IgD-negative memory B cell (primary cell): ENCODE results near the gene BAZ2B. TPM values are rescaled to one million over a fixed set of nuclear protein-coding genes. Genes with fewer than 3 reads are reported as not detected.

Experiments used
- H3K27ac Mint-ChIP-seq, 3 donors: one replicate each; pipeline ENCODE4 v1.8.0; 2020 to 2022; ENCODE audit warnings: mild to moderate bottlenecking in 3 of 3, mixed read lengths in 3 of 3, moderate library complexity in 1 of 3
- H3K27me3 Mint-ChIP-seq: one replicate; pipeline ENCODE4 v1.8.0; 2021; ENCODE audit warnings: mixed read lengths
- H3K36me3 Mint-ChIP-seq: one replicate; pipeline ENCODE4 v1.8.0; 2020; ENCODE audit warnings: mild to moderate bottlenecking, mixed read lengths
- H3K4me1 Mint-ChIP-seq, 3 donors: one replicate each; pipeline ENCODE4 v1.8.0; 2020 to 2022; ENCODE audit warnings: mixed read lengths in 3 of 3, mild to moderate bottlenecking in 1 of 3
- H3K4me3 Mint-ChIP-seq, 4 donors: one replicate each; pipeline ENCODE4 v1.8.0; 2020 to 2022; ENCODE audit warnings: mild to moderate bottlenecking in 4 of 4, mixed read lengths in 4 of 4, moderate library complexity in 3 of 4
- H3K9me3 Mint-ChIP-seq, 3 donors: one replicate each; pipeline ENCODE4 v1.8.0; 2020 to 2021; ENCODE audit warnings: mixed read lengths in 3 of 3, mild to moderate bottlenecking in 1 of 3
- polyA plus RNA-seq: library from polyadenylated mRNA; unstranded; fragments of 300-500 nt; fragmentation: Illumina TruSeq; gene quantifications from one replicate; pipeline ENCODE4 v1.2.3, GENCODE V29; 2021

The BAZ2B gene
- polyA plus RNA-seq, 1 donor from 2014 or later: 17.3 TPM

DNA sequence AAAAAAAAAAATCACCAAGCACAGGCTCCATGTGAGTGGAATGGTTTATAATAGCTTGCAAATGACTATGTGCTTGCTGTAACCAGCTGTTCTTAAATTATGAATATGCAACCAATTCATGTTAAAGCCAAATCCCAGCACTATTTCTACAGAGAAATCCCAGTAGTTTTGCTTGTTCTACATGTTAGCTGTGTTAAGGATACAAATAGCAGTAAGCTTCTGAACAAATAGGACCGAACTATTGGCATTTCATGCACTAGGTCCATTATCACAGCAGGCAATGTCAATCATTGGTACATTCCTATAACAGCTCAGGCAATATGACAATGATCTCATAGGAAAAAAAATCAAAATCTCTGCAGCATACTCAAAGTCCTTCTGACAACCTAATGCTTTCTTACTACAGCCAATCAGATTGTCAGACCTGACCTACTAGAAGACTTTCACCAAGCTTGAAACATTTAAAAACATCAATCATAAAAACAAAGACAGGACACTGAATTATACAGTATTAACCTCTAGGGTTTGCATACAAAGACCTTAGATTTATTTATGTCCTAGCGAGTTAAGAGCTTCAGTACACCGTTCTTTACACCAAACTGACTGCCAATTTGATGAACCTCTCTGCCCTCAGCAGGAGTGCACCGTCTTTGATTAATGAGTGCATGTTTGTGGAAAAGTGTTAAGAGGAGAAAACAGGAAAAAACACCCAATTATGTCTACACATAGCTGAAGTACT lies 6.4 kb downstream of the BAZ2B start:
- no peaks in the 10 kb centered on the region for H3K9me3 Mint-ChIP-seq
- peaks cover 13% of the 10 kb centered on the region for H3K27me3 Mint-ChIP-seq
- H3K27ac Mint-ChIP-seq: no peak overlapping the region
- peaks cover 4 to 7% (median 7%) of the 10 kb centered on the region in 3 donors for H3K4me1 Mint-ChIP-seq
- no peaks in the 10 kb centered on the region for H3K36me3 Mint-ChIP-seq
- no peak overlapping the region for H3K4me3 Mint-ChIP-seq

DNA sequence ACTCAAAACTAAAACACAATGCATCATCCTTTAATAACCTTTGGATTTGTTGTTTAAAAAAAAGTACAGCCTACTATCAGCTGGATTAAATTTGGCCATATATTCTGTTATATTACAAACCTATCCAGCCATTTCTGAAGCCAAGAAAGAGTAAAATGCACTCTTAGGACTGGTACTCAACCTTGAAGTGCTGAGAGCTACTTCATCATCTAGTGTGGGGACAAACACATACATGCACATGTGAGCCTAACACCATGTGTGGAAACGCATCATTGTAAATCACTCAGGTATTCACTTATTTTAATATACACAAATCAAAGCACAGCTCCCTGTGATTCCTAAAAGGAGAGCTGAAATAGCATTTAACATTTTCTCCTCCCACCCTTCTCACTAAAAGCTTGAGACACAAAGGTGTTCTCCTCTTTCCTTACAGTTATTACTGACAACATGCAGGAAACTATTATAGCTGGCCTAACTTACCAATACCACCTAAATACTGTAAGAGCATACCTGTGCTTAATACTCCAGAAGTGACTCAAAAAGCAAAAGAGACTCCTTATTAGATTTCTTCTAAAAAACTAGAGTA lies 7.5 kb downstream of the BAZ2B start:
- Mint-ChIP-seq H3K27ac (no peak overlapping the region), H3K27me3 (peaks cover 6% of the 10 kb centered on the region), H3K4me3 (no peak overlapping the region), H3K9me3 (no peaks in the 10 kb centered on the region), H3K36me3 (no peaks in the 10 kb centered on the region), H3K4me1 (peaks cover 0 to 1% (median under 1%) of the 10 kb centered on the region in 3 donors)

DNA sequence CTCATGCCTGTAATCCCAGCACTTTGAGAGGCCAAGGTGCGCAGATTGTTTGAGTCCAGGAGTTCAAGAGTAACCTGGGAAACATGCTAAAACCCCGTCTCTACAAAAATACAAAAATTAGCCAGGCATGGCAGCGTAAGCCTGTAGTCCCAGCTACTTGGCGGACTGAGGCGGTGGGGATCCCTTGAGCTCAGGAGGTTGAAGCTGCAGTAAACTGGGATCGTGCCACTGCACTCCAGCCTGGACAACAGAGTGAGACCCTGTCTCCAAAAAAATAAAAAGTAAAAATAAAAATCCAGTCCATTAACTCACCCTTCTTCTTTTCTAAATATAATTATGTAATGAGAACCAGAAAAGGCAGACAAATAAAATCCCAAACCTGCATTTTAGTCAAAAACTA lies 8.2 kb downstream of the BAZ2B start:
- no peak overlapping the region for H3K4me3 Mint-ChIP-seq

DNA sequence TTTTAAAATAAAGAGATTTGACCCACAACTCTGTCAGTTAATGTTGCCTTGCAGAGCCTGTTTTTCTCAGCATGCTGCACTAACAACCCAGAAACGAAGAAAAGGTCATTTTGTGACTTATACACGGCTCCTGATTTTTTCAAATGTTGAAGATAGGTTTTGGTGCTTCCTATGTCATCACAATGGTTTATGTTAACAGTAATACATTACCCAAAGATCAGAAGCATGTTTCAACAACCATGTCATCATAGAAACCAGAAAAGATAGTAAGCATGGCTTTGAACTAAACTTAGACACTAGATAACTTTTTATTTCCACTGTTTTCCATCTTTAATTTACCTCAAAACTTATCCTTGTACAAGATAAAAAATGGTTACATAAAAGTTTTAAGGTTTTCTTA lies 10.1 kb downstream of the BAZ2B start:
- no peaks in the 10 kb centered on the region for H3K9me3 Mint-ChIP-seq
- H3K36me3 Mint-ChIP-seq: peaks cover 3% of the 10 kb centered on the region
- H3K27me3 Mint-ChIP-seq: no peaks in the 10 kb centered on the region
- H3K4me3 Mint-ChIP-seq: no peak overlapping the region
- no peaks in the 10 kb centered on the region for H3K4me1 Mint-ChIP-seq
- H3K27ac Mint-ChIP-seq: no peak overlapping the region

More for the DNA sequence above, 8.2 kb downstream of the BAZ2B start:
- H3K4me1 Mint-ChIP-seq: peaks cover 0 to under 1% (median 0%) of the 10 kb centered on the region in 3 donors
- H3K36me3 Mint-ChIP-seq: peaks cover 3% of the 10 kb centered on the region
- no peaks in the 10 kb centered on the region for H3K9me3 Mint-ChIP-seq
- peaks cover 3% of the 10 kb centered on the region for H3K27me3 Mint-ChIP-seq
- H3K27ac Mint-ChIP-seq: no peak overlapping the region

DNA sequence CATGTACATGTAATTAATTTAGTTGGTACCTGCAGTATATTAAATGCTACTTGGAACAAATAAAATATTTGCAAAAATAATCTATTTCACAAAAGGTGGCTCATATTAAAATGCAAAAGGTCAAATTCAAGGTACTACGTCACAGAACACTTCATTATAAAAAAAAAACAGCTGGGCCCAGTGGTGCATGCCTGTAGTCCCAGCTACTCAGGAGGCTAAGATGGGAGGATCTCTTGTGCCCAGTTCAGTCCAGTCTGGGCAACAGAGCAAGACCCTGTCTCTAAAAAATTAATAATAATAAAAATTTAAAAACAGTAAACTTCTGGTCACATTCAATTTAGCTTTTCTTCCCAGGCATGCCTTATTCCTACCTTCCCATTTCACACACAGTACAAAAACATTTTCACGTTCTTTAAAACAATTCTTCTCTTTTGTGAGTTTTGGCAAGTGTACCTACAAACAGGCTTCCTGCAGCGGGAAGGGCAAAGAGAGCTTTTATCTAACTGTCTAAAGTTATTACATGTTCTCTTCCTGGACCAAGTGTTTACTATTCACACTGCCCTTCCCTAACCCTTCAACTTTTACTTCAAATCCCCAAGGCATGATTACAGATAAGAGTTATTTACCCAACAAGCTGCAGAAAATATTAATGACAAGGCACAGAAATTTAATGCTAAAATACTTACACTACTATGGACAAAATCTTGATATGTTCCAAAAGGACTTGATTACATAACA lies 10.7 kb downstream of the BAZ2B start:
- no peaks in the 10 kb centered on the region for H3K9me3 Mint-ChIP-seq

DNA sequence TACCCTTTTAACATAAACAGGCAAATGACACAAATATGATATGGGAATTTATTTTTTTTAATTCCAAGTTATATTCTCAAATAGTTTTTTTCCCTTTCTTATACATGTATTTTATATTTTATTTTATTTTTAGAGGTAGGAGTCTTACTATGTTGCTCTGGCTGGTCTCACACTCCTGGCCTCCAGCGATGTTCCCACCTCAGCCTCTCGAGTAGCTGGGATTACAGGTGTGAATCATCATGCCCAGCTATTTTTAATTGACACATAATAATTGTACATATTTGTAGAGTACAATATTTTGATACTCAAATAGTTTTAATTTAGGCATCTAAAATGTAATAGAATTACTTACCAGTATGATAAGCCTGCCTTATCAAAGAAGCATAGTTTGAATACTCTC lies 12.2 kb downstream of the BAZ2B start:
- Mint-ChIP-seq H3K27me3 (no peaks in the 10 kb centered on the region), H3K27ac (no peak overlapping the region), H3K36me3 (peaks cover 3% of the 10 kb centered on the region), H3K4me1 (no peaks in the 10 kb centered on the region), H3K4me3 (no peak overlapping the region), H3K9me3 (no peaks in the 10 kb centered on the region)

More for the DNA sequence above, 10.7 kb downstream of the BAZ2B start:
- no peaks in the 10 kb centered on the region for H3K4me1 Mint-ChIP-seq
- no peaks in the 10 kb centered on the region for H3K27me3 Mint-ChIP-seq
- H3K36me3 Mint-ChIP-seq: peaks cover 3% of the 10 kb centered on the region
- H3K4me3 Mint-ChIP-seq: no peak overlapping the region
- H3K27ac Mint-ChIP-seq: no peak overlapping the region

DNA sequence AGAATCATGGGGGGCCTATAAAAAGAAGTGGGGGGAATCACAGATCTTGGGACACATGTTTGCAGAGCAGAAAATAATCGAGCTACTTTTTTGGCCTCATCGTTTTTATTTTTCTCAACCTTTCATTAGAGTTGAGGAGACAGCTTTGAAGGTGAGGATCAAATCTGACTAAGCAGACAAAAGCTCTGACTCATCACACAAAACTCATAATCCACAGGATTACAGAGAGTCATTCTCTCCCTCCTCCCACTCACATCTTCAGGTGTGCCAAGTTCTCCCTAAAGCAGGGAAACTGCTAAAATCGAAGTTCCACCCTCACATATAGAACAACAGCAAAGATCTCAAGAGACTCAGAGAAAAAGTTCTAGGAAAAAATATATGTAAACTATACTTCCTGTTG lies 15.6 kb downstream of the BAZ2B start:
- Mint-ChIP-seq H3K4me3 (no peak overlapping the region), H3K27me3 (no peaks in the 10 kb centered on the region), H3K27ac (no peak overlapping the region), H3K4me1 (no peaks in the 10 kb centered on the region), H3K36me3 (peaks cover 3% of the 10 kb centered on the region), H3K9me3 (peaks cover 0 to 1% (median 0%) of the 10 kb centered on the region in 3 donors)

DNA sequence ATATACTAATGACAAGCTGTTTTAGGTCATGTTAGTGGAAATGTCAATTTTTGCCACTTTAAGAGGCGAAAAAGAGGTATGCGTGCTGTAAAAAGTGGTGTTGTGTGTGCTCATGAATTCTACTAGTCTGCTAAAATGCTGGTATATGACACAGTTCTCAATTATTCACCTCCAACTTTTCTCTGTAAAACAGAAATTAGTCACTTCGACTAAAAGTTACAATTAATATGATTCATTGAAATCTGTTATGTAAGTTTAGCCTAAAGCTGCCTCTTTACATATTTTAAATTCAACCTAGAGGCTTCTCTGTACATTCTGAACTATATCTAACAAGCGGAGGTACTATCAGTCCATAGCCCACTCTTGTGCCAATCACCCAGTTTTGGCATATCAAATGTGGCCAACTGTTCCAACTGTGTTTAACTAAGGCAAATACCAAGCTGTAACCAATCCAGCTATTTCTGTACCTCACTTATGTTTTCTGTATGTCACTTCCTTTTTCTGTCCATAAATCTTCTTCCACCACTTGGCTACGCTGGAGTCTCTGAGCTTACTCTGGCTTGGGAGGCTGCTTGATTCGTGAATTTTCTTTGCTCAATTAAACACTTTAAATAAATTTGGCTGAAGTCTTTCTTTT lies 20.8 kb downstream of the BAZ2B start:
- no peaks in the 10 kb centered on the region for H3K27me3 Mint-ChIP-seq
- peaks cover 2% of the 10 kb centered on the region for H3K36me3 Mint-ChIP-seq
- no peaks in the 10 kb centered on the region for H3K4me1 Mint-ChIP-seq
- H3K4me3 Mint-ChIP-seq: no peak overlapping the region
- H3K9me3 Mint-ChIP-seq: peaks cover 0 to 1% (median 0%) of the 10 kb centered on the region in 3 donors
- no peak overlapping the region for H3K27ac Mint-ChIP-seq

DNA sequence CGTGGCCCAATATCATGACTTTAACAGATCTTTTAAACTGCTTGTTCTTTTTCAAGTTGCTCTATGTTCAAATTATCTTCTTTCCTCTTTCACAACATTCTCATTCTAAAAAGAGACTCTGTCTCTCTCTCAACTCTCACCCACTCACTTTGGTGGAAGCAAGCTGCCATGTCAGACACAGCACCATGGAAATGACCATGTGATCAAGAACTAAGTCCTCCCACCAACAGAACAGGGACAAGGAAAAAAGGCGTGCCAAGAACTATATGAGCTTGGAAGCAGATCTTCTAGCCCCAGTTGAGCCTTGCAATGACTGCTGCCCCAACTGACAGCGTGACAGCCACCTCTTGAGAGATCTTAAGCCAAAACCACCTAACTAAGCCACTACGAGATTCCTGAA lies 23.9 kb downstream of the BAZ2B start:
- Mint-ChIP-seq H3K4me3 (no peak overlapping the region), H3K27ac (no peak overlapping the region), H3K27me3 (no peaks in the 10 kb centered on the region), H3K4me1 (no peaks in the 10 kb centered on the region), H3K9me3 (peaks cover 0 to 1% (median 0%) of the 10 kb centered on the region in 3 donors), H3K36me3 (peaks cover 2% of the 10 kb centered on the region)

DNA sequence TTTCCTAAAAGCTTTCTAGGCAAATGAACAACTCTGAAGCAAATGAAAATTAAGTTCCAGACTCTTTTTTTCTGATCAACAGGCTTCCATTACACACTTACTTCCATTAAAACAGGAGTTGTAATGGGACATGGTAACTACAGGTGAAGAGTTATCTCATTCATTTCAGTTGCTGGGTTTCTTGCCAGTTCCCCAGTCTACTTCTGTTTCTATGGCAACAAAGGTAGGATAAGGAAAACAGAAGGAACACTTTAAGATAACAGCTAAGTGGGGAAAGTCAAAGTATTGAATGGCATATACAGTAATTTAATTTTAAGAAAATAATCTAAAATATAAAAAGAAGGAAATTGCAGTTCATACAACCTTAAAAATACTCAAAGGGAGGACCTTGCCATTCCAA lies 25.1 kb downstream of the BAZ2B start:
- H3K27ac Mint-ChIP-seq: no peak overlapping the region
- H3K4me3 Mint-ChIP-seq: no peak overlapping the region
- H3K4me1 Mint-ChIP-seq: no peaks in the 10 kb centered on the region
- peaks cover 2% of the 10 kb centered on the region for H3K36me3 Mint-ChIP-seq
- H3K27me3 Mint-ChIP-seq: no peaks in the 10 kb centered on the region
- no peaks in the 10 kb centered on the region for H3K9me3 Mint-ChIP-seq

DNA sequence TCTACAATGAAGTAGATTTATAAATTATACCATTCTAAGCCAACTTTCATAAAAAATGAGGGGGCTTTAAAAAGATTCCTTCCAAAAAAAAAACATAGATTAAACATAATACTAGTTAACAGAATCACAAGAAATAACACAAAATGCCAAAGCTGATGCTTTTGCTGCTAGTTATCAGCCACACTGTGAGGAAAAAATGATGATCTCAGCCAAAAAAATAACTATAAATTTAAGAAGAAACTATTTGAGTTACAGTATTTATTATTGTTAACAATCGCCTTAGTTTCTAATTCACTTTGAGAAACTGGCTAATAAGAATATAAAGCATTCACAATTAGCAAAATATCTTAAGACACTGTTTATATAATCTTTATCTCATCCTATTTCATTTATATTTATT lies 27.1 kb downstream of the BAZ2B start:
- Mint-ChIP-seq H3K4me1 (no peaks in the 10 kb centered on the region), H3K4me3 (no peak overlapping the region), H3K9me3 (no peaks in the 10 kb centered on the region), H3K36me3 (peaks cover 2% of the 10 kb centered on the region), H3K27ac (no peak overlapping the region), H3K27me3 (no peaks in the 10 kb centered on the region)

DNA sequence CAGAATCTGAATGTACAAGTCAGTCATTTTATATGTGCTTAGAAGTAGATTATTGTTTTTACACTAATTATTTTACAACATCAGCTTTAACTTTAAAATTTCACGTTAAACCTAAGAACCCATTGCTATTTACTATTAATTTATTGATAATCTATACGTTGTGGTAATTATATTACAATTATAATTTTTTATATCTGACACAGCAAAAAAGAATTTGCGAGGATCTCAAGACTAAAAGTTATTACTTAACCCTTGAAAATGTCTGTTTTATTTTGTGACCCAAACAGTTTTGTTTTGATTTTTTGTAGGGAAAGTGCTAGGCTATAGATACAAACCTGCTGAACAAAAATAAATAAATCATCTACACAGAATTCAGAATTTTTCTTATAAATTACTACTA lies 30.3 kb downstream of the BAZ2B start:
- Mint-ChIP-seq H3K9me3 (no peaks in the 10 kb centered on the region), H3K27me3 (no peaks in the 10 kb centered on the region), H3K4me1 (no peaks in the 10 kb centered on the region), H3K36me3 (no peaks in the 10 kb centered on the region), H3K27ac (no peak overlapping the region), H3K4me3 (no peak overlapping the region)

DNA sequence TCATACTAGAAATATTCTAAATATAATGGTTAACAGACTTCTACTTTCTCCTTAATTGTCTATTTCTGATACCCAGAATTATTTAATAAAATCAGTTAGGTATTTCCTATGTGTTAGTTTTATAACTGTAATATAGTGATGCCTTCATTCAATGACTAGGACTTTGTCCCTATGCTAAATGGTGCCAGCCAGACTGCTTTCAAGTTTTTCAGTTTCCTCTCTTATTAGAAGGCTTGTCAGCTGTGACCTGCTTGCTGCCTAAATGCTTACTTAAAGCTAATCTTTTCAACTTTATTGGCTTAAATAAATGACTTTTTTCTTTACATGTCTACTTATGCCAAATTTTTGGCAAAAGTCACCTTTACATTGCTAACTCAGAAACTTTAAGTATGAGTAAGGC lies 30.7 kb downstream of the BAZ2B start:
- H3K36me3 Mint-ChIP-seq: no peaks in the 10 kb centered on the region
- H3K9me3 Mint-ChIP-seq: no peaks in the 10 kb centered on the region
- no peak overlapping the region for H3K27ac Mint-ChIP-seq
- no peak overlapping the region for H3K4me3 Mint-ChIP-seq
- H3K4me1 Mint-ChIP-seq: no peaks in the 10 kb centered on the region
- no peaks in the 10 kb centered on the region for H3K27me3 Mint-ChIP-seq

DNA sequence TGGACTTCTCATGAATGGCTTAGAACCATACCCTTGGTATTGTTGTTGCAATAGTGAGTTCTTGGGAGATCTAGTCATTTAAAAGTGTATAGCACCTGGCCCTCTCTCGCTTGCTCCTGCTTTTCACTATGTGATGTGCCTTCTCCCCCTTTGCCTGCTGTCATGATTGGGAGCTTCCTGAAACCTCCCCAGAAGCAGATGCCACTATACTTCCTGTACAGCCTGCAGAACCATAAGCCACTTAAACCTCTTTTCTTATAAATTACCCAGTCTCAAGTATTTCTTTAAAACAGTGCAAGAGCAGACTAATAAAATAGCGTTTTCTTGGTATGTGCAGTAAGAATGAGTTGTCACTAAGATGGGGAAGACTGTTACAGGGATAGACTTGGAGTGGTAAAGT lies 31.6 kb downstream of the BAZ2B start:
- Mint-ChIP-seq H3K36me3 (no peaks in the 10 kb centered on the region), H3K4me1 (no peaks in the 10 kb centered on the region), H3K27me3 (no peaks in the 10 kb centered on the region), H3K9me3 (no peaks in the 10 kb centered on the region), H3K4me3 (no peak overlapping the region), H3K27ac (no peak overlapping the region)

DNA sequence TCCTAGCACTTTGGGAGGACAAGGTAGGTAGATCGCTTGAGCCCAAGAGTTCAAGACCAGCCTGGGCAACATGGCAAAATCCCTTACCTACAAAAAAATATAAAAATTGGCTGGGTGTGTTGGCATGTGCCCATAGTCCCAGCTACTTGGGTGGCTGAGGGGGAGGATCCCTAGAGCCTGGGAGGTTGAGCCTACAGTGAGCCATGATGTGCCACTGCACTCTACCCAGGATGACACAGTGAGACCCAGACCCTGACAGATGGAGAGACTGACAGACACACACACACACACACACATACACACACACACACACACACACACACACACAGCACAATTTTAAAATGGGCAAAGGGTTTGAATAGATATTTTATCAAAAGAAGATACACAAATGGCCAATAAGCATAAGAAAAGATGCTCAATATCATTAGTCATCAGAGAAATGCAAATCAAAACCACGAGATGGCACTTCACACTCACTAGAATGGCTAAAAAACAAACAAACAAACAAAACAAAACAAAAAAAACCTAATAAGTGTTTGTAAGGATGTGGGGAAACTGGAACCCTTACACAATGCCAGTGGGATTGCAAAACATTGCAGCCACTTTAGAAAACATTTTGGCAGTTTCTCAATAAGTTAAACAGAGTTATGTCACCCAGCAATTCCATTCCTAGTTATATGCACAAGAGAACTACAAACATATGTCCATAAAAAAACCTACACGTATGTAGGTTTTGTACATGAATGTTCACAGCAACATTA lies 42.3 kb downstream of the BAZ2B start:
- Mint-ChIP-seq H3K36me3 (peaks cover 5% of the 10 kb centered on the region), H3K27me3 (peaks cover 2% of the 10 kb centered on the region), H3K4me3 (no peak overlapping the region), H3K4me1 (no peaks in the 10 kb centered on the region), H3K9me3 (peaks cover 0 to 15% (median 6%) of the 10 kb centered on the region in 3 donors), H3K27ac (no peak overlapping the region)
